HG03460 (cell line): ENCODE results near the gene LZTS2.

Experiments
- ATAC-seq: cut with Tn5 transposase; IDR thresholded peaks from one replicate; pipeline ENCODE4 v1.9.1; 2021; ENCODE audit not compliant: unreplicated experiment

The LZTS2 gene

GRCh38 chr10:101013365-101013825 is 13.8 kb downstream of the LZTS2 start:
- no peak for ATAC-seq

GRCh38 chr10:101014230-101014884 is 14.7 kb downstream of the LZTS2 start:
- ATAC-seq, result no peak

GRCh38 chr10:101014966-101015581 is 15.5 kb downstream of the LZTS2 start:
- ATAC-seq, result no peak

GRCh38 chr10:101015582-101015973 is 16.0 kb downstream of the LZTS2 start:
- ATAC-seq, result no peak

GRCh38 chr10:101016814-101017213 is 17.2 kb downstream of the LZTS2 start:
- no peak for ATAC-seq

GRCh38 chr10:101018118-101018599 is 18.6 kb downstream of the LZTS2 start:
- no peak for ATAC-seq

GRCh38 chr10:101018600-101019439 is 19.2 kb downstream of the LZTS2 start:
- no peak for ATAC-seq

- ATAC-seq, result no peak
Measured at GRCh38 chr10:101019440-101019703, 19.8 kb downstream of the LZTS2 start.

GRCh38 chr10:101020427-101021075 is 20.9 kb downstream of the LZTS2 start:
- ATAC-seq, result no peak

GRCh38 chr10:101021239-101021638 is 21.6 kb downstream of the LZTS2 start:
- no peak for ATAC-seq

GRCh38 chr10:101021692-101022251 is 22.2 kb downstream of the LZTS2 start:
- no peak for ATAC-seq

GRCh38 chr10:101022967-101023705 is 23.5 kb downstream of the LZTS2 start:
- no peak for ATAC-seq

- ATAC-seq, result no peak
Measured at GRCh38 chr10:101027106-101027720, 27.6 kb downstream of the LZTS2 start.

GRCh38 chr10:101028446-101029337 is 29.1 kb downstream of the LZTS2 start:
- no peak for ATAC-seq

- no peak for ATAC-seq
Measured at GRCh38 chr10:101029520-101030295, 30.1 kb downstream of the LZTS2 start.

GRCh38 chr10:101030496-101031127 is 31.0 kb downstream of the LZTS2 start:
- ATAC-seq, result no peak

- ATAC-seq, result peak; percentile 89
Measured at GRCh38 chr10:101031128-101031795, 31.7 kb downstream of the LZTS2 start, which contains the start of the genes PDZD7 and SFXN3. TSS of gene PDZD7 (minus strand) at chr10:101031129. CDS start at chr10:101030219, 910 bp downstream. TSS of gene SFXN3 (plus strand) at chr10:101031234. CDS start at chr10:101034695, 3,461 bp downstream.
